ENCODE results near the gene C3orf49. TPM values are rescaled to one million over a fixed set of nuclear protein-coding genes. Genes with fewer than 3 reads are reported as not detected.

C3orf49 gene
- polyA plus RNA-seq, 1 of the 3 experiments (the other 2 are of a cell fraction), result not detected

DNA sequence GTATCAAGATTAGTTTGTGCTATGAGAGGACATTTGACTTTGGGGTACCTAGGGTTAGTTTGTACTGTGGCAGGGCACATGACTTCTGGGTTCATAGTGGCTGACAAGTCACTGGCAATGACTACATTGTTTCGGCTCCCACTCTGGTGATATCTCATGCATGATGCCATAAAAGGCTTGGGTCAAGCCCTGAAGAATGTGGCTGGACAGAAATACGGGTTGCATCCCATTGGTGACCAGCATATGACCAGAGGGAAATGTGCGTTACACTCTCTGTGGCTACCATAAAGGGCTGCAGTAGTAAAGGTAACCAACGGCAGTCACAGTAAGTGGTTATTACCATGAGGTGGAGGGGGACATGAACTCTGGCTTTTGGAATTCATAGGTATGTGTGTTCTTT is 26.1 kb downstream of the C3orf49 start:
- 0 out of 2 replicates have a peak, but pooled peaks cover 3% of the 10 kb centered on the region for H4K20me1 ChIP-seq (ENCODE audit: insufficient read depth)
- no peaks in the 10 kb centered on the region for H3K27me3 ChIP-seq (ENCODE audit: insufficient read depth)
- no peaks in the 10 kb centered on the region for H3K9me2 ChIP-seq
- no peaks in the 10 kb centered on the region; a peak in 1 of 4 replicates for H3K4me1 ChIP-seq (ENCODE audit: control insufficient read depth in 1 of 2, insufficient read depth in 2 of 2, low read depth in 1 of 2, low read length in 1 of 2)
- CTCF ChIA-PET, result interaction anchor here (0.7 to 1.3 kb wide), 4 partner anchors 9 to 496 kb away, joined by 3 read pairs; no protein-coding TSS in a partner anchor
- H3K9ac ChIP-seq, result no peak overlapping the region
- H3F3A ChIP-seq (replicated peaks; ENCODE audit: insufficient read depth), result peaks cover 4% of the 10 kb centered on the region
- no peak overlapping the region for H3K27ac ChIP-seq (ENCODE audit: low read depth in 2 of 2, low read length in 1 of 2)
- no peak for DNase-seq
- POLR2A ChIA-PET, result no interaction called here
- WGBS (ENCODE audit: low lambda C conversion rate), result 98% methylated on average over 4 of the region's 4 CpGs
- H3K79me2 ChIP-seq (ENCODE audit: insufficient read depth), result peaks cover 51% of the 10 kb centered on the region; the same call in 1 of the 2 replicates
- no peak for TF ChIP-seq USF2 (IDR thresholded peaks at IDR 0.05; ENCODE audit: borderline replicate concordance, low read depth, low read length)
- no peak for TF ChIP-seq FOXJ3 (CRISPR knock-in tag; IDR thresholded peaks at IDR 0.05)
- TF ChIP-seq FOSL2 (IDR thresholded peaks at IDR 0.05; ENCODE audit: borderline replicate concordance, low read depth), result no peak
- TF ChIP-seq RAD21 (IDR thresholded peaks at IDR 0.05; ENCODE audit: low read length), result no peak
- no peak for TF ChIP-seq EZH2phosphoT487 (IDR thresholded peaks at IDR 0.05; ENCODE audit: borderline replicate concordance, low read depth)
- TF ChIP-seq TAF1 (IDR thresholded peaks at IDR 0.05; ENCODE audit: borderline replicate concordance, low read depth, low read length), result no peak
- no peak for TF ChIP-seq NFIC (IDR thresholded peaks at IDR 0.05; ENCODE audit: borderline replicate concordance)
- TF ChIP-seq MXI1 (IDR thresholded peaks at IDR 0.05; ENCODE audit: low read depth, low read length), result no peak
- no peak for TF ChIP-seq CHD2 (IDR thresholded peaks at IDR 0.05; ENCODE audit: low read length, partially characterized antibody)
- TF ChIP-seq USF1 (IDR thresholded peaks at IDR 0.05; ENCODE audit: borderline replicate concordance, low read depth), result no peak
- TF ChIP-seq SIN3A (IDR thresholded peaks at IDR 0.05; ENCODE audit: borderline replicate concordance, low read depth, low read length), result no peak
- TF ChIP-seq NRF1 (IDR thresholded peaks at IDR 0.05; ENCODE audit: low read depth, low read length), result no peak
- TF ChIP-seq MEF2A (IDR thresholded peaks at IDR 0.05; ENCODE audit: borderline replicate concordance, low read depth), result no peak
- no peak for TF ChIP-seq POLR2AphosphoS5 (IDR thresholded peaks at IDR 0.05; ENCODE audit: low read depth, low read length)
- TF ChIP-seq, protein P1, sequence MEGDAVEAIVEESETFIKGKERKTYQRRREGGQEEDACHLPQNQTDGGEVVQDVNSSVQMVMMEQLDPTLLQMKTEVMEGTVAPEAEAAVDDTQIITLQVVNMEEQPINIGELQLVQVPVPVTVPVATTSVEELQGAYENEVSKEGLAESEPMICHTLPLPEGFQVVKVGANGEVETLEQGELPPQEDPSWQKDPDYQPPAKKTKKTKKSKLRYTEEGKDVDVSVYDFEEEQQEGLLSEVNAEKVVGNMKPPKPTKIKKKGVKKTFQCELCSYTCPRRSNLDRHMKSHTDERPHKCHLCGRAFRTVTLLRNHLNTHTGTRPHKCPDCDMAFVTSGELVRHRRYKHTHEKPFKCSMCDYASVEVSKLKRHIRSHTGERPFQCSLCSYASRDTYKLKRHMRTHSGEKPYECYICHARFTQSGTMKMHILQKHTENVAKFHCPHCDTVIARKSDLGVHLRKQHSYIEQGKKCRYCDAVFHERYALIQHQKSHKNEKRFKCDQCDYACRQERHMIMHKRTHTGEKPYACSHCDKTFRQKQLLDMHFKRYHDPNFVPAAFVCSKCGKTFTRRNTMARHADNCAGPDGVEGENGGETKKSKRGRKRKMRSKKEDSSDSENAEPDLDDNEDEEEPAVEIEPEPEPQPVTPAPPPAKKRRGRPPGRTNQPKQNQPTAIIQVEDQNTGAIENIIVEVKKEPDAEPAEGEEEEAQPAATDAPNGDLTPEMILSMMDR (IDR thresholded peaks at IDR 0.05), result no peak
- TF ChIP-seq, protein P2, sequence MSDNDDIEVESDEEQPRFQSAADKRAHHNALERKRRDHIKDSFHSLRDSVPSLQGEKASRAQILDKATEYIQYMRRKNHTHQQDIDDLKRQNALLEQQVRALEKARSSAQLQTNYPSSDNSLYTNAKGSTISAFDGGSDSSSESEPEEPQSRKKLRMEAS (IDR thresholded peaks at IDR 0.05; ENCODE audit: low read depth), result no peak
- TF ChIP-seq YY1 (IDR thresholded peaks at IDR 0.05; ENCODE audit: low read depth), result no peak
- no peak for TF ChIP-seq REST (IDR thresholded peaks at IDR 0.05; ENCODE audit: low read depth, low read length)
- TF ChIP-seq, protein P3, sequence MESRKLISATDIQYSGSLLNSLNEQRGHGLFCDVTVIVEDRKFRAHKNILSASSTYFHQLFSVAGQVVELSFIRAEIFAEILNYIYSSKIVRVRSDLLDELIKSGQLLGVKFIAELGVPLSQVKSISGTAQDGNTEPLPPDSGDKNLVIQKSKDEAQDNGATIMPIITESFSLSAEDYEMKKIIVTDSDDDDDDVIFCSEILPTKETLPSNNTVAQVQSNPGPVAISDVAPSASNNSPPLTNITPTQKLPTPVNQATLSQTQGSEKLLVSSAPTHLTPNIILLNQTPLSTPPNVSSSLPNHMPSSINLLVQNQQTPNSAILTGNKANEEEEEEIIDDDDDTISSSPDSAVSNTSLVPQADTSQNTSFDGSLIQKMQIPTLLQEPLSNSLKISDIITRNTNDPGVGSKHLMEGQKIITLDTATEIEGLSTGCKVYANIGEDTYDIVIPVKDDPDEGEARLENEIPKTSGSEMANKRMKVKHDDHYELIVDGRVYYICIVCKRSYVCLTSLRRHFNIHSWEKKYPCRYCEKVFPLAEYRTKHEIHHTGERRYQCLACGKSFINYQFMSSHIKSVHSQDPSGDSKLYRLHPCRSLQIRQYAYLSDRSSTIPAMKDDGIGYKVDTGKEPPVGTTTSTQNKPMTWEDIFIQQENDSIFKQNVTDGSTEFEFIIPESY (IDR thresholded peaks at IDR 0.05; ENCODE audit: borderline replicate concordance, low read depth), result no peak
- no peak overlapping the region for H2AFZ ChIP-seq (ENCODE audit: low read depth)
- peaks cover 0 to 3% of the 10 kb centered on the region in 2 experiments for H3K36me3 ChIP-seq (replicated peaks in 1 of 2; ENCODE audit: control insufficient read depth in 1 of 2, insufficient read depth in 2 of 2, low read length in 1 of 2)
- H3K4me2 ChIP-seq, result no peak overlapping the region
- H3K9me3 ChIP-seq, result no peaks in the 10 kb centered on the region
- no peak overlapping the region for H3K4me3 ChIP-seq (ENCODE audit: low read depth in 2 of 2, low read length in 1 of 2)

Measured in SK-N-SH (cell line).